Measurements from ENCODE around the gene SLC27A3.

The SLC27A3 gene

DNA sequence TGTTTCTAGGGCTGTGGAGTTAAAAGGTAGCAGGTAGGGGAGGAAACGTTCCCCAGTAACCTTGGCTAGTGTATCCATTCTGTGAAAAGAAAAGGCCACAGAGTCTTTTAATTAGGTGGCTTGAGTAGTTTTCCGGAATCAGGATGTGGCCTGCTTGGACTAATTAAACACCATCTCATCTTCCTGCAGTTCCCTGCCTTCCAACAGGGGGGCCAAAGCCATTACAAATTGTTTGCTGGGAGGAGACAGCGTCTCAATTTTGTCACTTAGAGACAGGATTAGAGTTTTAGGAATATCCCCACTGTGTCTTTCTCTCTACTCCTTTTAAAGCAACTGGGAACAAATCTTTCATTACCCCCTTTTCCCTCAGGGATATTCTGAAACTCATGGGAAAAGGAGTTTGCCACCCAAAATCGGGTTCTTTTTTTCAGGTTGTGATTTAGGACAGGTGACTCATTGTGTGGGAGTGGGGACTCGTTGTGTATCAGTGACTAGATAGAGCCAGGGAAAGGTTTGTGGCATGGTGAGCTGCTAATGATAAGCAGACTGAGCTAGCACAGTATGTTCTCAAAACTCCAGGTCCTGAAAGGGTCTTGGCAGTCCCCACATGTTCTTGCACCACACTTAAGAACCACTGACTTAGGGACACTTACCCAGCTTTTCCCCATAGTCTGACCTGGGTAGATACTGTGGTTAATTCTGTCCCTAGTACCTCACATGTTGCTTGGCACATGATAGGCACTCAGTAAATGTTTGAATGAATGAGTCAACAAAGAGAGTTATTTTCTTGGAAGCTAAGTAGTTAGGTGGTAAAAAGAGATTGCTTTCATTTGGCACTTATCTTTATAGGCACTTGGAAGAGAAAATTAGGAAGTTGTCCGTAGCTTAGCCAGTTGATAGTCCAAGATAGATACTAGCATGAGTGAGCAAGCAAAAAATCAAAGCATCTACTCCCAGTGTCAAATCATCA is 24.9 kb upstream of the SLC27A3 start:
- no peak for DNase-seq (ENCODE audit: extremely low read depth, low read depth)
- TF ChIP-seq, protein P1, sequence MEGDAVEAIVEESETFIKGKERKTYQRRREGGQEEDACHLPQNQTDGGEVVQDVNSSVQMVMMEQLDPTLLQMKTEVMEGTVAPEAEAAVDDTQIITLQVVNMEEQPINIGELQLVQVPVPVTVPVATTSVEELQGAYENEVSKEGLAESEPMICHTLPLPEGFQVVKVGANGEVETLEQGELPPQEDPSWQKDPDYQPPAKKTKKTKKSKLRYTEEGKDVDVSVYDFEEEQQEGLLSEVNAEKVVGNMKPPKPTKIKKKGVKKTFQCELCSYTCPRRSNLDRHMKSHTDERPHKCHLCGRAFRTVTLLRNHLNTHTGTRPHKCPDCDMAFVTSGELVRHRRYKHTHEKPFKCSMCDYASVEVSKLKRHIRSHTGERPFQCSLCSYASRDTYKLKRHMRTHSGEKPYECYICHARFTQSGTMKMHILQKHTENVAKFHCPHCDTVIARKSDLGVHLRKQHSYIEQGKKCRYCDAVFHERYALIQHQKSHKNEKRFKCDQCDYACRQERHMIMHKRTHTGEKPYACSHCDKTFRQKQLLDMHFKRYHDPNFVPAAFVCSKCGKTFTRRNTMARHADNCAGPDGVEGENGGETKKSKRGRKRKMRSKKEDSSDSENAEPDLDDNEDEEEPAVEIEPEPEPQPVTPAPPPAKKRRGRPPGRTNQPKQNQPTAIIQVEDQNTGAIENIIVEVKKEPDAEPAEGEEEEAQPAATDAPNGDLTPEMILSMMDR (IDR thresholded peaks at IDR 0.05; ENCODE audit: low read depth, low read length): no peak; the same call in 1 of the 2 replicates

DNA sequence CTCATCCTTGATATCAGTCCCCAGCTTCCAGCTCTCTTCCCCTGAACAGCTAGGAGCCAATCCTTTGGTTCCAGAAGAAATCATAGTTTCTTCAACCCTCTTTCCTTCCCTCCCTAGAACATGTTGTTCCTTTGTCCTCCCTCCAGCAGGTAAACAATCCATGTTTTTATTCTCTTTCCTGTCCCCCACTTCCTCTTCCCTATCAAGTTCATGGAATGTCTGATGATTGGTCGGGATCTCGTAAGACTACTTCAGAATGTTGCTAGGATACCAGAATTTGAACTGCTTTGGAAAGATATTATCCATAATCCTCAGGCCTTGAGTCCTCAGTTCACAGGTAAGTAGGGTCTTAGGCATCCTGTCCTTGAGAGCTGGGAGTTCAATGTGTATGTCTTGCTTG is 23.1 kb upstream of the SLC27A3 start:
- no peak for DNase-seq (ENCODE audit: extremely low read depth, low read depth)
- TF ChIP-seq, protein P1 (IDR thresholded peaks at IDR 0.05; ENCODE audit: low read depth, low read length): no peak

DNA sequence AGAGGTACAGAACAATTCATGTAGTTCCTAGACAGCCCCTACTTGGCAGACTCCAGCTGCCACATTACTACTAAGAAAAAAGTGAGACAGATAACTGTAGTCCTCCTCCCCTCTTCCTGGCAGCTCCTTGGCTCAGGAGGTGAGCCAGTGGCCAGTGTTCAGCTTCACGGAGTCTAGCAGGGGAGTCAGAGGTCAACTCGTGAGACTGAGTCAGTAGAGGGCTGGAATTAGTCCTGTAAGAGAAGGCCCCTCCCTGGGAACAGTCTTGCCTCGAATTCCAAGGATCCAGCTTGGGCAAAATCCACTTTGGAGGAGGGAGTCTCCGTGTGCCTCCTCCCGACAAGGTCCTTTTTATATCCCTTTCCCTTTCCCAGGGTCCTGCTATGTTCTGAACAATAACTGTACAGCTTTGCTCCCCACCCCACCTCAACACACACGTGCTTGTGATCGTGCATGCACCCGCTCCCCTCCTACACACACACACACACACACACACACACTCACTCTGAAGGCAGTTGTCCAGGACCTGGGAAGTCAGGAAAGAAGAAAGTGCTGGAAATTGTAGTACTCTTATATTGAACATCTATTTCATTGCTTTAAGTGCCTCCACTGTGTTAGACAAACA is 22.5 kb upstream of the SLC27A3 start:
- DNase-seq (ENCODE audit: extremely low read depth, low read depth): no peak
- TF ChIP-seq, protein P1 (IDR thresholded peaks at IDR 0.05; ENCODE audit: low read depth, low read length): no peak

DNA sequence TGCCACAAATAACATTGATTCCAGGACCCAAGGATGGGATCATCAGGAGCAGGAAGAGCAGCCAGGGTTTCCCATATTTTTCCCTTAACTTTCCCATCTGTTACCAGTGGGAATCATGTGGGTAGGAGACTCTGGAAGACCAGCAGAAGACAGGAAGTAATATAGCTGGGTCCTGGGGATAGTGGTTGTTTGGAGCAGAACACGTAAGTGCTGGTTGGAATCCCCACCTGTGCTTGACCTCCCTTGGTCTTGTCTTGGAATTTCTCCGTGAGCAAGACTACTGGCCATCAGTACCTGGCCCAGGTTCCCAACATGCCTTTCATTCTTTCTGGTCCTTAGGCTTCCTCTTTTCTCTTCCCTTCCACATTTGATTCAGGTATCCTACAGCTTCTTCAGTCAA is 20.9 kb upstream of the SLC27A3 start:
- DNase-seq (ENCODE audit: extremely low read depth, low read depth): no peak
- TF ChIP-seq, protein P1 (IDR thresholded peaks at IDR 0.05; ENCODE audit: low read depth, low read length): no peak

DNA sequence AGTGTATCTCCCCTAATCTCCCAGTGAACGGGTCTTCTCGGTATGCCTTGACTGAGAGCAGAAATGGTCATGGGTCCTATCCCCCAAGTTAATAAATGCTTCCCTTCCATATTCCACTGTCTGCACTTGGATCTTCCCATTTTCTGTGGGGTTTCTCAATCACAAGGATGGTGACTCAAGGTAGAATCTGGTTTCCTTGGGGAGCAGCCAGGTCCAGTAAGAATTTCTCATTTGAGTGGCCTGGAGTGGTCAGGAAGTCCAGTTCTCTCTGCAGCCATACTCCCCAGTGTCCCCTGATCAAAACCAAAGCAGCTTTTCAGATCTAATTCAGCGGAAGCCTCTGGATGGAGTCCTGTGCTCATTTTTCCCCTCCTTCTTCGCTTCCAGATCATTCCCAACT is 14.8 kb upstream of the SLC27A3 start:
- DNase-seq (ENCODE audit: extremely low read depth, low read depth): no peak
- TF ChIP-seq, protein P1 (IDR thresholded peaks at IDR 0.05; ENCODE audit: low read depth, low read length): no peak

DNA sequence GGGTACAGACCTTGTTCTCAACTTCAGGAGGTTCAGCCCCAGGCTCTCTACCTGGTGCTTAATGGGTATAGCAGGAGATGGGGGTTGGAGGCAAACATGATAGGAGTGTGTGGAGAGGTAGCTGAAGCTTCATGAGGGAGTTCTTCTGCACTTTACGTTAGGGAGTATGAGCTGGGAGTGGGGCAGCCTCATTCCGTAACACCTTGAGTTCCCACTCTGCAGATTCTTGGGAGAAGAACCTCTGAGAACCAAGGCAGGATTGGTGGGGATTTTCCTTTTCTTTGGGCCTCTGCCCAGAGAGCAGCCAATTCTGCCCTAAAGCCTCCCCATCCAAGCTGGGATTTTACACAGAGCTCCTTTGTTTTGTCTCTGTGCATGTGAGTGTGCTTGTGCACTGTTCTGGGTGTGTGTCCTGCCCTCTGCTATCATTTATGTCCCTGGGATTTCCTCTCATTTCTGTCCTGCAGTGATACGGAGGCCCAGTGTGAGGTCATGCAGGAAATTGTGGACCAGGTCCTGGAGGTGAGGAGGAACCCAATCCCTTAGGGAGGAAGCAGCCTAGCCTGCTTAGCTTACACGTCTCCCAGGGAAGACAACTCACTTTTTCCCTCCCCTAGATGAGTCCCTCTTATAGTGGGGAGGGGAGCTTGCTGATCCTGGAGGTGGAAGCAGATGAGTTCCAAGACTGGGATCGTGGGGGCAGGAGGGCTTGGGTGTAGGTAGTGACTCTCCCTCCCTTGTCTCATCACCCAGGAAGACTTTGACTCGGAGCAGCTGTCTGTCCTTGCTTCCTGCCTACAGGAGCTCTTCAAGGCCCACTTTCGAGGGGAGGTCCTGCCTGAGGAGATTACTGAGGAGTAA is 11.6 kb upstream of the SLC27A3 start:
- no peak for DNase-seq (ENCODE audit: extremely low read depth, low read depth)
- TF ChIP-seq, protein P1 (IDR thresholded peaks at IDR 0.05; ENCODE audit: low read depth, low read length): no peak

Data from AG09319 (cell line).